IMR-90 (cell line): ENCODE data around the gene MYO1D.

Experiments used
- CEBPB ChIP-seq: IDR thresholded peaks from 2 replicates; pipeline ENCODE4 v1.6.1; 2012; ENCODE audit warnings: low read depth, low read length, improper control_type of control experiment
- CHD1 ChIP-seq: IDR thresholded peaks from 2 replicates; pipeline ENCODE4 v1.6.1; 2012; ENCODE audit warnings: low read depth, low read length, improper control_type of control experiment
- FOS ChIP-seq: fragments of 150-350 bp; IDR thresholded peaks from 2 replicates; pipeline ENCODE4 v1.6.1; 2016; ENCODE audit warnings: low read depth, low read length
- MAZ ChIP-seq: IDR thresholded peaks from 2 replicates; pipeline ENCODE4 v1.6.1; 2012; ENCODE audit warnings: low read depth, mild to moderate bottlenecking, low read length, improper control_type of control experiment, moderate library complexity, borderline replicate concordance
- POLR2A ChIP-seq: IDR thresholded peaks from 2 replicates; pipeline ENCODE4 v1.6.1; 2012; ENCODE audit warnings: mild to moderate bottlenecking, low read depth, low read length
- SMC3 ChIP-seq: fragments of 150-350 bp; IDR thresholded peaks from 2 replicates; pipeline ENCODE4 v1.6.1; 2016; ENCODE audit warnings: low read depth, mild to moderate bottlenecking, antibody characterized with exemption, low read length, moderate library complexity
- USF2 ChIP-seq: fragments of 150-350 bp; IDR thresholded peaks from 2 replicates; pipeline ENCODE4 v1.6.1; 2017; ENCODE audit warnings: mild to moderate bottlenecking, antibody characterized with exemption, low read length, low read depth
- TF ChIP-seq, protein P1 (sequence below): conservative IDR thresholded peaks from 2 replicates; pipeline ENCODE4 v1.5.1; 2012; ENCODE audit warnings: mild to moderate bottlenecking, low read depth, low read length, improper control_type of control experiment

DNA sequence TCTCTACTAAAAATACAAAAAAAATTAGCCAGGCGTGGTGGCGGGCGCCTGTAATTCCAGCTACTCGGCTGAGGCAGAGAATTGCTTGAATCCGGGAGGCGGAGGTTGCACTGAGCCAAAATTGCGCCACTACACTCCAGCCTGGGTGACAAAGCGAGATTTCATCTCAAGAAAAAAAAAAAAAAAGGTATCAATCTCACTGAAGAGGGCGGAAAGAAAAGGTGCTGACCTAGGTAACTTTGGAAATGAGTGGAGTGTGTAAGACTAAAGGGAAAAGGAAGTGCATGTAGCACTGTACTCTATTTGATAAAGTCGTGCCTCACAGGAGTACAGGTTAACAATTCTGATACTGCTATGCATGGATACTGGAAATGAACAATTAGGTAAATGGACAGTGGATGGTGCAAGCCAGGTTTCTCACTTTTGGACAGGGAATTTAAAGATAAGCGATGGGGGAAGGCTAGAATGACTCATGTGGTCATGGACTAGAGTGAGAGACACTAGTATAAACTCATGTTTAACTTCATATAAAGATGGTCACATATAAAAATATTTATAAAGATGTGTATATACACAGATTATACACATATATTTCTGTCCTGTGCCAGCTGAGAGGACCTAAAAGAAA lies 247.2 kb downstream of the MYO1D start:
- TF ChIP-seq, protein P1, sequence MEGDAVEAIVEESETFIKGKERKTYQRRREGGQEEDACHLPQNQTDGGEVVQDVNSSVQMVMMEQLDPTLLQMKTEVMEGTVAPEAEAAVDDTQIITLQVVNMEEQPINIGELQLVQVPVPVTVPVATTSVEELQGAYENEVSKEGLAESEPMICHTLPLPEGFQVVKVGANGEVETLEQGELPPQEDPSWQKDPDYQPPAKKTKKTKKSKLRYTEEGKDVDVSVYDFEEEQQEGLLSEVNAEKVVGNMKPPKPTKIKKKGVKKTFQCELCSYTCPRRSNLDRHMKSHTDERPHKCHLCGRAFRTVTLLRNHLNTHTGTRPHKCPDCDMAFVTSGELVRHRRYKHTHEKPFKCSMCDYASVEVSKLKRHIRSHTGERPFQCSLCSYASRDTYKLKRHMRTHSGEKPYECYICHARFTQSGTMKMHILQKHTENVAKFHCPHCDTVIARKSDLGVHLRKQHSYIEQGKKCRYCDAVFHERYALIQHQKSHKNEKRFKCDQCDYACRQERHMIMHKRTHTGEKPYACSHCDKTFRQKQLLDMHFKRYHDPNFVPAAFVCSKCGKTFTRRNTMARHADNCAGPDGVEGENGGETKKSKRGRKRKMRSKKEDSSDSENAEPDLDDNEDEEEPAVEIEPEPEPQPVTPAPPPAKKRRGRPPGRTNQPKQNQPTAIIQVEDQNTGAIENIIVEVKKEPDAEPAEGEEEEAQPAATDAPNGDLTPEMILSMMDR, result no peak
- TF ChIP-seq CHD1 (no peak), CEBPB (no peak), POLR2A (no peak), MAZ (no peak), SMC3 (no peak), USF2 (no peak), FOS (no peak)
